GM12801 (cell line): ENCODE results near the gene EVC2.

Experiments used
- CTCF ChIP-seq: IDR thresholded peaks from one replicate; pipeline ENCODE4 v1.5.1; 2011; ENCODE audit warnings: control low read depth; ENCODE audit not compliant: insufficient read length; ENCODE audit errors: extremely low read depth

Gene EVC2, protein sequence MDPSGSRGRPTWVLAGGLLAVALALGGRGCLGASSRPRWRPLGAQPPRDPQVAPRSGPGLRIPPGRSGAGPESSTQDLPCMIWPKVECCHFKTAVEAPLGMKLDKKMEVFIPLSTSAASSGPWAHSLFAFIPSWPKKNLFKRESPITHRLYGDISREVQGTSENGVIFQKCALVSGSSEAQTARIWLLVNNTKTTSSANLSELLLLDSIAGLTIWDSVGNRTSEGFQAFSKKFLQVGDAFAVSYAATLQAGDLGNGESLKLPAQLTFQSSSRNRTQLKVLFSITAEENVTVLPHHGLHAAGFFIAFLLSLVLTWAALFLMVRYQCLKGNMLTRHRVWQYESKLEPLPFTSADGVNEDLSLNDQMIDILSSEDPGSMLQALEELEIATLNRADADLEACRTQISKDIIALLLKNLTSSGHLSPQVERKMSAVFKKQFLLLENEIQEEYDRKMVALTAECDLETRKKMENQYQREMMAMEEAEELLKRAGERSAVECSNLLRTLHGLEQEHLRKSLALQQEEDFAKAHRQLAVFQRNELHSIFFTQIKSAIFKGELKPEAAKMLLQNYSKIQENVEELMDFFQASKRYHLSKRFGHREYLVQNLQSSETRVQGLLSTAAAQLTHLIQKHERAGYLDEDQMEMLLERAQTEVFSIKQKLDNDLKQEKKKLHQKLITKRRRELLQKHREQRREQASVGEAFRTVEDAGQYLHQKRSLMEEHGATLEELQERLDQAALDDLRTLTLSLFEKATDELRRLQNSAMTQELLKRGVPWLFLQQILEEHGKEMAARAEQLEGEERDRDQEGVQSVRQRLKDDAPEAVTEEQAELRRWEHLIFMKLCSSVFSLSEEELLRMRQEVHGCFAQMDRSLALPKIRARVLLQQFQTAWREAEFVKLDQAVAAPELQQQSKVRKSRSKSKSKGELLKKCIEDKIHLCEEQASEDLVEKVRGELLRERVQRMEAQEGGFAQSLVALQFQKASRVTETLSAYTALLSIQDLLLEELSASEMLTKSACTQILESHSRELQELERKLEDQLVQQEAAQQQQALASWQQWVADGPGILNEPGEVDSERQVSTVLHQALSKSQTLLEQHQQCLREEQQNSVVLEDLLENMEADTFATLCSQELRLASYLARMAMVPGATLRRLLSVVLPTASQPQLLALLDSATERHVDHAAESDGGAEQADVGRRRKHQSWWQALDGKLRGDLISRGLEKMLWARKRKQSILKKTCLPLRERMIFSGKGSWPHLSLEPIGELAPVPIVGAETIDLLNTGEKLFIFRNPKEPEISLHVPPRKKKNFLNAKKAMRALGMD

GRCh38 chr4:5708449-5709206 lies at the start of gene EVC2:
TSS of gene EVC2 (minus strand) at chr4:5708559. CDS start at chr4:5708513, 46 bp downstream.
- no peak for TF ChIP-seq CTCF

DNA sequence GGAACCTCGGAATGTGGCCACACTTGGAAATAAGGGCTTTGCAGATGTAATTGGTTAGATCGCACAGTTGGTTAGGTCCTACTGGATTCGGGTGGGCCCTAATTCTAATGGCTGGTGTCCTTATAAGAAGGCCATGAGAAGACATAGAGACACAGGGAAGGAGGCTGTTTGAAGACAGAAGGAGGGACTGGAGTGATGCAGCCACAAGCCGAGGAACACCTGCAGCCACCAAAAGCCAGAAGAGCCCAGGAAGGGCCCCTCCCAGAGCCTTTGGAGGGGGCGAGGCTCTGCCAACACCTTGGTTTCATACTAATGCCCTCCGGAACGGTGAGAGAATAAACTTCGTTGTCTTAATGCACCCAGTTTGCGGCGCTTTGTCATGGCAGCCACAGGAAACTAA lies 49.6 kb upstream of the EVC2 start:
- no peak for TF ChIP-seq CTCF

DNA sequence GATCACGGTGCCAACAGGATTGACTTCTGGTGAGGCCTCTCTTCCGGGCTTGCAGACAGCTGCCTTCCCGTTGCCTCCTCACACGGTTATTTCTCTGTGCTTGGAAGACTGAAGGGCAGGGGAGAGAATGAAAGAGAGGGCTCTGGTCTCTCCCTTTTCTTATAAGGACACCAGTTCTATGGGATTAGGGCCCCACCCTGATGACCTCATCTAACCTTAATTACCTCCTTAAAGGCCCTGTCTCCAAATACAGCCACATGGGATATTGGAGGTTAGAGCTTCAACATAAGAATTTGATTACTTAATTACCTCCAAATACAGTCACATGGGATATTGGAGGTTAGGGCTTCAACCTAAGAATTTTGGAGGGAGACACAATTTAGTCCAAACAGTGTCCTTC lies 49.2 kb upstream of the EVC2 start:
- TF ChIP-seq CTCF, result no peak

DNA sequence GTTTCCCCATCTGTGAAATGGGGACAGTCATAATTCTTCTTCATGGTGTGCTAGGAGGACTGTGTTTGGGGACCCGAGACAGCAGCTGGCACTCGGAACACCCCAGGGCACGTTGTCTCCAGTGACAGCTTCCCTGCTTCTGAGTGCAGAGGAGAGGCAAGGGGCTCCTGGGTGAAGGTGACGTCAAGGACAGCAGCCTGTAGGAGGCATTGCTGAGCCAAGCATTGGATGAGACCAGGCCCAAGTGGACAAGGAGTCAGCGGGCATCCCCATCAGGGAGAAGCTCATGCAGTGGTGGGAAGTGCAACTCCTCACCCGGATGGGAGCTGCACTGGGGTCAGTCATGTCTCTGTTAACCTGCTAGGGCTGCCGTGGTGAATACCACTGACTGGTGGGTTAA lies 48.7 kb upstream of the EVC2 start:
- no peak for TF ChIP-seq CTCF

DNA sequence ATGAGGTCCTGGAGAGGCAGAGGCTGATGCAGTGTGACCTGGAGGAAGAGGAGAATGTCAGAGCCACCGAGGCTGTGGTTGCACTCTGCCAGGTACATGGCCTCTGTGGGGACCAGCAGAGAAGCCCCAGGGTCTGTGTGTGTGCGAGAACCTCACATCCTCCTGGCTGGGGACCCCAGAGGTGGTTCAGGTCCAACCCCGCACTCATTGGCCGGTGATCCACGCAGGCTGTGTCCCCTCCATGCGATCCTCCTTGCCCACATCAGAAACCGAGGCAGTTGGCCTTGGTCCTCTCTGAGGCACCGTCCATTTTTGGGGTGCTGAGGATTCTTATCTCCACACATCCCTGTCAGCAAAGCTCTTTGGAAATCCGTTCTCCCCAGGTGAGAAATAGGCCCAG lies 47.9 kb upstream of the EVC2 start:
- TF ChIP-seq CTCF, result no peak

DNA sequence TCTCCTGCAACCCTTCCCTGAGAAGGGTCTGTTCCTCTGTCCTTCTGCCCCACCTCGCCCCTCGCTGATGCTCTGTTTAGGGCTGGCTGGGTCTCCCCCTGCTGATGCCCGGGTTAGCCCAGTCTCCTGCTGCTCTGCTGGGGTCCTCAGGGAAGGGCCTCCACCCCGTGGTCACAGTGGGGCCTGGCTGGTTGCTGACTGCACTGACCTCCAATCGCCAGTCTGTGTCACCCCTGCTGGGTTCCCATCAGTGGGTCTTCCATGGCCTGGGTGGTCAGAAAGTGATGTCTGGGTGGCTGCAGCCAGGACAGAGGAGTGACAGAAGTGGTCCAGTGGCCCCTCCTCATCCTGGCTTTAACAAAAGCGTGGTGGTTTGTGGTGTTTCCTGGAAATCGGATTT lies 47.3 kb upstream of the EVC2 start:
- no peak for TF ChIP-seq CTCF
